HepG2 (cell line): Measurements from ENCODE around the gene CSDE1. TPM values are rescaled to one million over a fixed set of nuclear protein-coding genes. Genes with fewer than 3 reads are reported as not detected.

Source experiments
- HNF1A ChIP-seq, 2 experiments: sonication (generic) in 1 of 2; formaldehyde crosslinking in 1 of 2; IDR thresholded peaks; 2 replicates each; pipeline versions ENCODE4 v1.4.0 to v1.6.1; 2016 to 2020; ENCODE audit warnings: borderline replicate concordance in 1 of 2, low read depth in 1 of 2, mild to moderate bottlenecking in 1 of 2, missing genetic modification reagents in 1 of 2
- HNRNPL ChIP-seq: fragments of 200-400 bp; formaldehyde crosslinking; IDR thresholded peaks from 2 replicates; pipeline ENCODE4 v1.6.1; 2017; ENCODE audit warnings: mild to moderate bottlenecking, low read depth, low read length
- RBFOX2 ChIP-seq: fragments of 200-400 bp; formaldehyde crosslinking; IDR thresholded peaks from 2 replicates; pipeline ENCODE4 v1.6.1; 2017; ENCODE audit warnings: low read depth, mild to moderate bottlenecking, low read length
- RNF2 ChIP-seq: fragments of 450-650 bp; conservative IDR thresholded peaks from 2 replicates; pipeline ENCODE4 v1.6.1; 2016; ENCODE audit warnings: low read depth
- SRSF1 ChIP-seq: fragments of 200-400 bp; formaldehyde crosslinking; optimal IDR thresholded peaks from 2 replicates; pipeline ENCODE3; 2017; ENCODE audit warnings: mild to moderate bottlenecking, low read depth, low read length, moderate library complexity
- STAT5B ChIP-seq: sonication (generic); formaldehyde crosslinking; IDR thresholded peaks from 2 replicates; pipeline ENCODE4 v1.4.0; 2020; ENCODE audit warnings: missing genetic modification reagents
- TMF1 ChIP-seq: sonication (generic); formaldehyde crosslinking; IDR thresholded peaks from 2 replicates; pipeline ENCODE4 v1.8.1; 2022; ENCODE audit warnings: low read depth, missing genetic modification reagents
- ZBTB33 ChIP-seq: sonication (generic); formaldehyde crosslinking; IDR thresholded peaks from 2 replicates; pipeline ENCODE4 v1.4.0; 2020; ENCODE audit warnings: missing genetic modification reagents
- ZBTB43 ChIP-seq: sonication (generic); formaldehyde crosslinking; conservative IDR thresholded peaks from 2 replicates; pipeline ENCODE4 v1.4.0; 2020; ENCODE audit warnings: missing genetic modification reagents
- ZNF12 ChIP-seq: sonication (generic); formaldehyde crosslinking; IDR thresholded peaks from 2 replicates; pipeline ENCODE4 v1.5.0; 2020; ENCODE audit warnings: missing genetic modification reagents
- ZNF784 ChIP-seq: sonication (generic); formaldehyde crosslinking; IDR thresholded peaks from 2 replicates; pipeline ENCODE4 v1.5.1; 2020; ENCODE audit warnings: missing genetic modification reagents, mild to moderate bottlenecking, borderline replicate concordance
- polyA plus RNA-seq, 8 experiments: library from polyadenylated mRNA; depleted of rRNA in 3 of 8; stranded (reverse) in 7 of 8; unstranded in 1 of 8; fragments of >200 nt; fragmentation: Illumina TruSeq in 4 of 8; extraction: Trizol in 4 of 8; gene quantifications; 2 replicates each; pipeline versions ENCODE4 v1.2.1 to v1.2.3, GENCODE V29; 2011 to 2016; ENCODE audit warnings: low read depth in 4 of 8, missing spikeins in 1 of 8, mixed read lengths in 1 of 8; ENCODE audit not compliant: insufficient read depth in 1 of 8
- total RNA-seq, 5 experiments: library from RNA; depleted of rRNA; stranded (reverse); fragments of >200 nt; fragmentation: Illumina TruSeq; extraction: Trizol; gene quantifications; 2 replicates each; pipeline ENCODE4 v1.2.3, GENCODE V29; 2016; ENCODE audit warnings: low read depth in 1 of 5
- TF ChIP-seq, protein P1 (sequence below): sonication (generic); formaldehyde crosslinking; IDR thresholded peaks from 2 replicates; pipeline ENCODE4 v1.4.0; 2020; ENCODE audit warnings: missing genetic modification reagents, mild to moderate bottlenecking, borderline replicate concordance
- TF ChIP-seq, protein P2 (sequence below): sonication (generic); formaldehyde crosslinking; IDR thresholded peaks from 2 replicates; pipeline ENCODE4 v1.8.0; 2022; ENCODE audit warnings: missing genetic modification reagents, low read depth, mild to moderate bottlenecking, borderline replicate concordance

CSDE1 gene
- total and polyA plus RNA-seq, 2 of the 13 experiments (the other 11 are each of a cell fraction or from before 2014, with no cell fraction given): 150 to 313 TPM

GRCh38 chr1:114757455-114758255 is at the start of gene CSDE1 (continued):
- TF ChIP-seq, protein P1, sequence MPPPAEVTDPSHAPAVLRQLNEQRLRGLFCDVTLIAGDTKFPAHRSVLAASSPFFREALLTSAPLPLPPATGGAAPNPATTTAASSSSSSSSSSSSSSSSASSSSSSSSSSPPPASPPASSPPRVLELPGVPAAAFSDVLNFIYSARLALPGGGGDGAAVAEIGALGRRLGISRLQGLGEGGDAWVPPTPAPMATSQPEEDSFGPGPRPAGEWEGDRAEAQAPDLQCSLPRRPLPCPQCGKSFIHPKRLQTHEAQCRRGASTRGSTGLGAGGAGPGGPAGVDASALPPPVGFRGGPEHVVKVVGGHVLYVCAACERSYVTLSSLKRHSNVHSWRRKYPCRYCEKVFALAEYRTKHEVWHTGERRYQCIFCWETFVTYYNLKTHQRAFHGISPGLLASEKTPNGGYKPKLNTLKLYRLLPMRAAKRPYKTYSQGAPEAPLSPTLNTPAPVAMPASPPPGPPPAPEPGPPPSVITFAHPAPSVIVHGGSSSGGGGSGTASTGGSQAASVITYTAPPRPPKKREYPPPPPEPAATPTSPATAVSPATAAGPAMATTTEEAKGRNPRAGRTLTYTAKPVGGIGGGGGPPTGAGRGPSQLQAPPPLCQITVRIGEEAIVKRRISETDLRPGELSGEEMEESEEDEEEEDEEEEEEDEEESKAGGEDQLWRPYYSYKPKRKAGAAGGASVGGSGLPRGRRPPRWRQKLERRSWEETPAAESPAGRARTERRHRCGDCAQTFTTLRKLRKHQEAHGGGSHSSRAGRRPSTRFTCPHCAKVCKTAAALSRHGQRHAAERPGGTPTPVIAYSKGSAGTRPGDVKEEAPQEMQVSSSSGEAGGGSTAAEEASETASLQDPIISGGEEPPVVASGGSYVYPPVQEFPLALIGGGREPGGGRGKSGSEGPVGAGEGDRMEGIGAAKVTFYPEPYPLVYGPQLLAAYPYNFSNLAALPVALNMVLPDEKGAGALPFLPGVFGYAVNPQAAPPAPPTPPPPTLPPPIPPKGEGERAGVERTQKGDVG (CRISPR knock-in tag): peak; percentile 64; the same call in 1 of the 2 replicates
- TF ChIP-seq HNRNPL (peak; percentile 70; the same call in 1 of the 2 replicates), RNF2 (0 out of 2 replicates have a peak, but pooled peaks have one; percentile 23), ZNF784 (CRISPR knock-in tag) (peak; percentile 33; the same call in 1 of the 2 replicates), RBFOX2 (peak; percentile 86), HNF1A (IDR thresholded peaks at IDR 0.05; ENCODE audit: low read depth) (no peak), HNF1A (CRISPR knock-in tag; IDR thresholded peaks at IDR 0.05; ENCODE audit: borderline replicate concordance) (peak; percentile 40; the same call in 1 of the 2 replicates), STAT5B (CRISPR knock-in tag) (no peak), ZNF12 (CRISPR knock-in tag) (no peak), ZBTB33 (CRISPR knock-in tag) (peak; percentile 49), ZBTB43 (no peak), TMF1 (no peak), SRSF1 (peak; percentile 89)
- TF ChIP-seq, protein P2, sequence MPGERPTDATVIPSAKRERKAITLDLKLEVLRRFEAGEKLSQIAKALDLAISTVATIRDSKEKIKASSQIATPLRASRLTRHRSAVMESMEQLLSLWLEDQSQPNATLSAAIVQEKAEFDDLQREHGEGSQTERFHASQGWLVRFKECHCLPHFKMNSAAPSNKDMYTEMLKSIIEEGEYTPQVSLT (CRISPR knock-in tag): no peak
